ENCODE data around the gene TNFRSF8.

Gene TNFRSF8

DNA sequence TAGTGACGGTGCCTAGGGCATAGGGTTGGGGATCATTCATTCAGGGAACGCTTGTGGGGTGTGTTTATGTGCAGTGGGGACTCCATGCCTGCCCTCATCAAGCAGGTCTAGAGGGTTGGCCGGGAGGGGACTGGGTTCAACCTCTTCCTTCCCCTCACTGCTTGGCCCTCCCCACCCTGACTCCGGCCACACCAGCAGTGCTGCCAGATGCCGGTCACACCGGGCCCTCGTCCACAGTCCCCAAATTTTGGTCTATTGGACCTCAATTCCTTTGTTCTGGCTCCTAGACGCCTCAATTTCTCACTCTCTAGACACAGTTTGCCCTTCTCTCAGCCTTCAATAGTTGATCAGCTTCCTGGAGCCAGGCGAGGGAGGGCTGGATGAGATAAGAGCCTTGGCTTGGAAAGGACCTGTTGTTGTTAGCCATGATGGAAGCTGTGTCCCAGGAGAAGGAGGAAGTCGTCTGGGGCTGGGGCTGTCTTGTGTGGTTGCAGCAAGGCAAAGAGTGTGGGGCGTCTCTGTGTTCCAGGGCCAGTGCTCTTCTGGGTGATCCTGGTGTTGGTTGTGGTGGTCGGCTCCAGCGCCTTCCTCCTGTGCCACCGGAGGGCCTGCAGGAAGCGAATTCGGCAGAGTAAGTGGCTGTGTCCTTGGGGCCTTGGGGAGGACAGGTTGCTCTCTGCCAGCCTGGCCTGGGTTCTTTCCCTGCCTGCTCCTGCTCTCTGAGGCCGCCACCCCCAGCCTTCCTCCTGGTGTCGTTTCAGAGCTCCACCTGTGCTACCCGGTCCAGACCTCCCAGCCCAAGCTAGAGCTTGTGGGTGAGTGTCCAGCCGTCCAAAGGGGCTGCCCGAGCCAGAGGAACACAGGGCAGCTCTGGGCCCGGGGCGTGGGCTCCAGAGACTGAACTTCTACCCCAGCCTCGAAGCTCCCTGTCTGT is 62.6 kb downstream of the TNFRSF8 start:
- TF ChIP-seq, protein P1, sequence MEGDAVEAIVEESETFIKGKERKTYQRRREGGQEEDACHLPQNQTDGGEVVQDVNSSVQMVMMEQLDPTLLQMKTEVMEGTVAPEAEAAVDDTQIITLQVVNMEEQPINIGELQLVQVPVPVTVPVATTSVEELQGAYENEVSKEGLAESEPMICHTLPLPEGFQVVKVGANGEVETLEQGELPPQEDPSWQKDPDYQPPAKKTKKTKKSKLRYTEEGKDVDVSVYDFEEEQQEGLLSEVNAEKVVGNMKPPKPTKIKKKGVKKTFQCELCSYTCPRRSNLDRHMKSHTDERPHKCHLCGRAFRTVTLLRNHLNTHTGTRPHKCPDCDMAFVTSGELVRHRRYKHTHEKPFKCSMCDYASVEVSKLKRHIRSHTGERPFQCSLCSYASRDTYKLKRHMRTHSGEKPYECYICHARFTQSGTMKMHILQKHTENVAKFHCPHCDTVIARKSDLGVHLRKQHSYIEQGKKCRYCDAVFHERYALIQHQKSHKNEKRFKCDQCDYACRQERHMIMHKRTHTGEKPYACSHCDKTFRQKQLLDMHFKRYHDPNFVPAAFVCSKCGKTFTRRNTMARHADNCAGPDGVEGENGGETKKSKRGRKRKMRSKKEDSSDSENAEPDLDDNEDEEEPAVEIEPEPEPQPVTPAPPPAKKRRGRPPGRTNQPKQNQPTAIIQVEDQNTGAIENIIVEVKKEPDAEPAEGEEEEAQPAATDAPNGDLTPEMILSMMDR (IDR thresholded peaks at IDR 0.05; ENCODE audit: low read depth, low read length, missing control alignments), result no peak
- no peak for DNase-seq (ENCODE audit: low read depth)
- no peak overlapping the region for H3K4me3 ChIP-seq (ENCODE audit: low read depth, low read length)

DNA sequence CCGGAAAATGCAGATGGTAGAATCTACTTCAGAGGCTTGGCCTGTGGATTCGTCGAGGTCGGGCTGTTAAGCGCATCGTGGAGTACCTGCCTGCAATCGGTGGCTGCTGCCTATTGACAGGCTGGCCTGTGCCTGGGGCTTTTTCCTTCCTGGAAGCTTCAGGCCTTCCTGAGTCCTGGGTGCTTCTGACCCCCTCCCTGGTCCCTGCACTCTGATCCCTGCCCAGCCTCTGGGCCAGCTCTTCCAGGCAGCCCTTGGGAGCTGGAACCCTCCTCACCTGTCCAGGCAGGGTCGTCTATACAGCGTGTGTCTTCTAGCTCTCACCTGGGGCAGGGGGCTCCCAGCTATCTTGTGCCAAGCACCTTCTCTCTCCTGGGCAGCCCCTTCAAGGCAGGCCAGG is 63.7 kb downstream of the TNFRSF8 start:
- TF ChIP-seq, protein P1 (IDR thresholded peaks at IDR 0.05; ENCODE audit: low read depth, low read length, missing control alignments), result no peak
- DNase-seq (ENCODE audit: low read depth), result no peak
- H3K4me3 ChIP-seq (ENCODE audit: low read depth, low read length), result no peak overlapping the region

- DNase-seq (ENCODE audit: low read depth), result no peak
- TF ChIP-seq, protein P1 (IDR thresholded peaks at IDR 0.05; ENCODE audit: low read depth, low read length, missing control alignments), result no peak
- no peak overlapping the region for H3K4me3 ChIP-seq (ENCODE audit: low read depth, low read length)
Measured at GRCh38 chr1:12127206-12127810, 64.2 kb downstream of the TNFRSF8 start.

DNA sequence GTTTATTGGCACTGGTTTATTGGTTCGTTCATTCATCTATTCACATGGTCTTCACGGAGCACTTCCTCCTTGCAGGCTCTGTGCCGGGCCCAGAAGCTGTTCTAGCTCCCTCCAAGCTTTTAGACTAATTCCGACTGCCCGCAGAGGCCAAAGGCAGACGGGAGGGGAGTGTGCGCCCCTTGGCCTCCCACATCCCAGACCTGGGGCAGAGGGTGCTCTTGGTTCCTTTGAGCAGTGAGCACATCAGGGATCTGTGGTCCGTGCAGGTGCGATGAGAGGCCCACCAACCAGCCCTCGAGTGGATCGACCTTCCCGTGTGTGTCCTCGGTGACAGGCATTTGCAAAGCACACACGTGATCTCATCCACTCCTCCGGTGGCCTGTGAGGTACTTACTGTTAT is 65.0 kb downstream of the TNFRSF8 start:
- TF ChIP-seq, protein P1 (IDR thresholded peaks at IDR 0.05; ENCODE audit: low read depth, low read length, missing control alignments), result no peak
- no peak overlapping the region for H3K4me3 ChIP-seq (ENCODE audit: low read depth, low read length)
- no peak for DNase-seq (ENCODE audit: low read depth)

GRCh38 chr1:12129624-12130023 is 66.5 kb downstream of the TNFRSF8 start:
- TF ChIP-seq, protein P1 (IDR thresholded peaks at IDR 0.05; ENCODE audit: low read depth, low read length, missing control alignments), result no peak
- no peak overlapping the region for H3K4me3 ChIP-seq (ENCODE audit: low read depth, low read length)
- DNase-seq (ENCODE audit: low read depth), result no peak

GRCh38 chr1:12130466-12131130 is 67.5 kb downstream of the TNFRSF8 start:
- TF ChIP-seq, protein P1 (IDR thresholded peaks at IDR 0.05; ENCODE audit: low read depth, low read length, missing control alignments), result no peak
- no peak for DNase-seq (ENCODE audit: low read depth)
- H3K4me3 ChIP-seq (ENCODE audit: low read depth, low read length), result no peak overlapping the region

Data from GM12864 (cell line).